HCT116 (cell line): ENCODE results near the gene PDE1C. TPM values are rescaled to one million over a fixed set of nuclear protein-coding genes. Genes with fewer than 3 reads are reported as not detected.

Experiments used
- ATAC-seq: fragments of 200-7000 bp; cut with Tn5 transposase; 2 replicates; pipeline ENCODE4 v1.9.1; 2020; ENCODE audit warnings: mild to moderate bottlenecking, moderate library complexity
- BruUV-seq: library from RNA; stranded (reverse); fragments of 400-500 nt; replicated peaks from 2 replicates; lab custom pipeline; 2021; lab: Mats Ljungman, UMichigan
- CTCF ChIA-PET: fragments of 300-600 bp; sonication (Branson Sonifier 250); formaldehyde crosslinking; loops from one replicate; lab custom pipeline; 2021; ENCODE audit warnings: antibody characterized with exemption; lab: Charles Lee
- POLR2A ChIA-PET: fragments of 300-600, 350-600 bp; sonication (Branson Sonifier 250); formaldehyde crosslinking; loops from one replicate; lab custom pipeline; 2021; ENCODE audit warnings: antibody characterized with exemption; lab: Charles Lee
- RAD21 ChIA-PET, 2 experiments: fragments of 300-600 bp; sonication (Branson Sonifier 250); formaldehyde crosslinking; loops; one replicate each; lab custom pipeline; 2023; ENCODE audit warnings: low total read pairs in 2 of 2; ENCODE audit not compliant: uncharacterized antibody in 2 of 2, unreplicated experiment in 2 of 2, low non-redundant PET in 1 of 2; lab: Charles Lee
- DNase-seq: peaks from one replicate; pipeline ENCODE4 v3.0.0-alpha.2; 2010; ENCODE audit warnings: low read depth, low spot score
- H2AFZ ChIP-seq: fragments of 200-600 bp; shearing (Covaris generic), sonication (generic); 2 replicates; pipeline ENCODE4 v1.6.1; 2017; ENCODE audit warnings: low read depth, mixed run types, mixed read lengths, antibody characterized with exemption, low read length; ENCODE audit not compliant: poor library complexity, severe bottlenecking
- H3K27ac ChIP-seq: 2 replicates; pipeline ENCODE4 v1.5.1; 2012; ENCODE audit warnings: low read depth, low read length
- H3K27me3 ChIP-seq: fragments of 200-600 bp; sonication (generic); 2 replicates; pipeline ENCODE4 v1.6.1; 2016; ENCODE audit warnings: mixed run types, low read length, mixed read lengths; ENCODE audit not compliant: insufficient read depth
- H3K36me3 ChIP-seq, 2 experiments: fragments of 200-500 bp in 1 of 2; fragments of 200-600 bp in 1 of 2; sonication (Bioruptor generic) in 1 of 2; sonication (generic) in 1 of 2; 2 replicates each; pipeline versions ENCODE4 v1.5.1 to v1.6.1; 2014 to 2016; ENCODE audit warnings: low read length in 2 of 2, inconsistent platforms in 1 of 2, mixed read lengths in 1 of 2, mixed run types in 1 of 2; ENCODE audit not compliant: insufficient read depth in 2 of 2, control insufficient read depth in 1 of 2
- H3K4me1 ChIP-seq, 2 experiments: fragments of 200-600 bp in 1 of 2; sonication (generic) in 1 of 2; 2 replicates each; pipeline versions ENCODE4 v1.5.1 to v1.6.1; 2012 to 2017; ENCODE audit warnings: low read length in 2 of 2, inconsistent platforms in 1 of 2, mild to moderate bottlenecking in 1 of 2, mixed read lengths in 1 of 2, mixed run types in 1 of 2, moderate library complexity in 1 of 2; ENCODE audit not compliant: insufficient read depth in 2 of 2, control insufficient read depth in 1 of 2
- H3K4me2 ChIP-seq: fragments of 200-600 bp; sonication (generic); 2 replicates; pipeline ENCODE4 v1.6.1; 2017; ENCODE audit warnings: mixed run types, low read length, mixed read lengths
- H3K4me3 ChIP-seq, 2 experiments: fragments of 200-600 bp in 1 of 2; sonication (generic) in 1 of 2; replicated peaks in 1 of 2; 2 replicates each; pipeline ENCODE4 v1.5.1; 2011 to 2016; ENCODE audit warnings: low read length in 2 of 2, control low read depth in 1 of 2, low read depth in 1 of 2, mild to moderate bottlenecking in 1 of 2, mixed read lengths in 1 of 2, mixed run types in 1 of 2
- H3K79me2 ChIP-seq: fragments of 200-600 bp; sonication (generic); 2 replicates; pipeline ENCODE4 v1.6.1; 2017; ENCODE audit warnings: mild to moderate bottlenecking, mixed run types, low read length, moderate library complexity, mixed read lengths; ENCODE audit not compliant: insufficient read depth
- H3K9ac ChIP-seq: fragments of 200-600 bp; sonication (generic); 2 replicates; pipeline ENCODE4 v1.6.1; 2016; ENCODE audit warnings: low read length, mixed read lengths
- H3K9me2 ChIP-seq: fragments of 200-600 bp; sonication (generic), shearing (Covaris generic); 2 replicates; pipeline ENCODE4 v1.6.1; 2017; ENCODE audit warnings: mixed run types, mild to moderate bottlenecking, moderate library complexity; ENCODE audit not compliant: insufficient read depth
- H3K9me3 ChIP-seq, 2 experiments: fragments of 200-500 bp in 1 of 2; fragments of 200-600 bp in 1 of 2; sonication (Bioruptor generic) in 1 of 2; sonication (generic) in 1 of 2; 2 replicates each; pipeline ENCODE4 v1.6.1; 2014 to 2017; ENCODE audit warnings: low read length in 2 of 2, mixed read lengths in 2 of 2, inconsistent platforms in 1 of 2, low read depth in 1 of 2, mild to moderate bottlenecking in 1 of 2, mixed run types in 1 of 2, moderate library complexity in 1 of 2; ENCODE audit not compliant: control insufficient read depth in 1 of 2, insufficient read depth in 1 of 2
- H4K20me1 ChIP-seq: fragments of 200-600 bp; sonication (generic), shearing (Covaris generic); 2 replicates; pipeline ENCODE4 v1.6.1; 2017; ENCODE audit warnings: mixed run types, mild to moderate bottlenecking, moderate library complexity; ENCODE audit not compliant: insufficient read depth
- ATF3 ChIP-seq: IDR thresholded peaks from 2 replicates; pipeline ENCODE4 v1.6.1; 2012
- CBX3 ChIP-seq: IDR thresholded peaks from 2 replicates; pipeline ENCODE4 v1.6.1; 2012; ENCODE audit warnings: low read depth
- EZH2 ChIP-seq: fragments of 200-600 bp; sonication (generic); IDR thresholded peaks from 2 replicates; pipeline ENCODE4 v1.6.1; 2017; ENCODE audit warnings: antibody characterized with exemption, mixed run types
- EZH2phosphoT487 ChIP-seq: fragments of 200-600 bp; IDR thresholded peaks from 2 replicates; pipeline ENCODE4 v1.6.1; 2018; ENCODE audit warnings: antibody characterized with exemption, borderline replicate concordance
- JUND ChIP-seq: IDR thresholded peaks from 2 replicates; pipeline ENCODE4 v1.6.1; 2012
- MAX ChIP-seq: IDR thresholded peaks from 2 replicates; pipeline ENCODE4 v1.6.1; 2012
- REST ChIP-seq: IDR thresholded peaks from 2 replicates; pipeline ENCODE4 v1.6.1; 2012; ENCODE audit warnings: low read depth
- SIN3A ChIP-seq: IDR thresholded peaks from 2 replicates; pipeline ENCODE4 v1.6.1; 2012; ENCODE audit warnings: low read depth
- TCF7L2 ChIP-seq: IDR thresholded peaks from 2 replicates; pipeline ENCODE4 v1.7.0; 2011; ENCODE audit warnings: borderline replicate concordance, inconsistent platforms; ENCODE audit not compliant: insufficient read depth, insufficient read length; ENCODE audit errors: extremely low read depth
- YY1 ChIP-seq: IDR thresholded peaks from 2 replicates; pipeline ENCODE4 v1.6.1; 2011; ENCODE audit warnings: low read length, low read depth, moderate library complexity, mild to moderate bottlenecking; ENCODE audit not compliant: insufficient replicate concordance; ENCODE audit errors: extremely low read depth
- ZNF274 ChIP-seq: fragments of 200-500 bp; sonication (Bioruptor generic); IDR thresholded peaks from 2 replicates; pipeline ENCODE4 v1.6.1; 2014; ENCODE audit warnings: mild to moderate bottlenecking, low read depth, low read length, inconsistent platforms
- intact Hi-C: fragments of 100-400 bp; cut with micrococcal nuclease; formaldehyde crosslinking; loops from 2 replicates; pipeline ENCODE4 v1.10.0; 2022
- total RNA-seq: library from RNA; stranded (reverse); gene quantifications from one replicate; pipeline ENCODE4 v1.2.1, GENCODE V29; 2021; ENCODE audit not compliant: unreplicated experiment

PDE1C gene
- total RNA-seq, 1 experiment from 2014 or later = 0.17 TPM

GRCh38 chr7:31958226-31958625 is 112.0 kb downstream of the PDE1C start:
- Histone ChIP-seq H3K9me3 (no peaks in the 10 kb centered on the region), H3K36me3 (no peaks in the 10 kb centered on the region), H3K9ac (no peak overlapping the region), H3K4me3 (no peak overlapping the region), H3K27ac (no peak overlapping the region), H3K27me3 (no peaks in the 10 kb centered on the region), H3K4me2 (no peak overlapping the region), H3K79me2 (no peaks in the 10 kb centered on the region), H2AFZ (no peak overlapping the region), H3K9me2 (no peaks in the 10 kb centered on the region), H4K20me1 (no peaks in the 10 kb centered on the region), H3K4me1 (no peaks in the 10 kb centered on the region)
- ChIA-PET POLR2A (no interaction called here), CTCF (no interaction called here), RAD21 (no interaction called here)
- no peak for ATAC-seq
- intact Hi-C loops = no loop called here
- no peak for DNase-seq
- BruUV-seq = no TSS peak
- TF ChIP-seq ZNF274 (no peak), TCF7L2 (no peak), JUND (no peak), EZH2 (no peak), EZH2phosphoT487 (no peak), ATF3 (no peak), SIN3A (no peak), REST (no peak), CBX3 (no peak), MAX (no peak), YY1 (no peak)
